ENCODE results near the gene CALN1.

The CALN1 gene

DNA sequence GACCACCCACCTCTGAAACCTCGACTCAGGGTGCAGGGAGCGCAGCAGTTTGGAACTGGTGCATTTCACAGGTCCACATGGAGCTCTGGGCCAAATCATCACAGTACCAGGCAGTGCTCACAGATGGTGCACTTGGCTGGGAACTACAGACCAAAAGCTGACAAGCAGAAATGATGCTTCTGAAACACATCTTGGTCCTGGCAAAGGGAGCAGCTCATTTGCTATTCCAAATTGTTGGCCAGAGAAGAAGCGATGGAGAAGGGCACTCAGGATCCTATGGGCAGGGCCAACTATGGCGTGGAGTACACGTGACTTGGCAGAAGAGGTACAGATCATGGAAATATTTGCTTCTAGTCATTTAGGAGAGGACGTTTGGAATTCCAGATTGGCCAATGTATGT, 383.9 kb downstream of the CALN1 start:
- no peak for DNase-seq

DNA sequence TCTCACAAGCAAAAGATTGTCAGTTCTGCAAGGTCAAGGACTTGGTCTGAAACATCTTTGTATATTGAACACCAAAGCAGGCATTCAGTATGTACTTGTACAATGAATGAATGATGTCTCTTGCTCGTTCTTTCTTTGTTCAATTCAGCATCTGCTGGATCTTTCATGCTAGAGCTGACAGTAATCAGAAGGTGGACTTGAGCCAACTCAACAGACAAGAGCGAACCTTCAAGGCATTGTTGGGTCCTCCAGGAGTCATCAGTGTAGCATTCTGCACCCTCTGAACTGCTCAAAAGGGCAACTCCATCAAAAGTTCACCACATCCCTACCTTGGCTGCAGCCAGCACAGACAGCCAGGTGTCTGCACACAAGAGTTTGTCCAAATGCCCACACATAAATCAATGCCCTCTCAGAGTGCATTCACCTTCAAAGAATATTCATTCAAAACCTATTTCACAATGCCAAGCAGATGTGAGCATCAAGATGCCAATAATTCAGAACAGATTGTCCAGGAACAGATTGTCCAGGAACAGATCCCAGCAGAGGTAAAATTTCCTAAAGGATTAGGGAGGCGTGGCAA, 386.7 kb downstream of the CALN1 start:
- no peak for DNase-seq

DNA sequence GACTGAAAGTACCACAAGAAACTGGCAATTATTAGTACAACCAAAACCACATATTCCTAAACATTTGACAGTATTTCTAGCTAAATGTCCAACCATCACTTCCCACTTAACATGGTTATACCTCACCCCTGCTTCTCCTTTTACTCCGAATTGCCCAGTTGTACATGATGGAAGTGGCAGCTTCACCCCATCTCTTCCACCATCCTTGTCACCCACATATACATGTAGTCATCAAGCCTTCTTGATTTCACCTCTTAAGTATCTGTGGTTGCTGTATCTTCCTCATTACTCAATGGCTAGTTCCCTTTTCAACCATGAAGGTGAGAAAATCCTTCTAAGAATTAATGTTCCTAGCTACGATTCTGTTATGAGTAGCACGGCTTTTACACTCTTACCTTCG, 388.2 kb downstream of the CALN1 start:
- no peak for DNase-seq

DNA sequence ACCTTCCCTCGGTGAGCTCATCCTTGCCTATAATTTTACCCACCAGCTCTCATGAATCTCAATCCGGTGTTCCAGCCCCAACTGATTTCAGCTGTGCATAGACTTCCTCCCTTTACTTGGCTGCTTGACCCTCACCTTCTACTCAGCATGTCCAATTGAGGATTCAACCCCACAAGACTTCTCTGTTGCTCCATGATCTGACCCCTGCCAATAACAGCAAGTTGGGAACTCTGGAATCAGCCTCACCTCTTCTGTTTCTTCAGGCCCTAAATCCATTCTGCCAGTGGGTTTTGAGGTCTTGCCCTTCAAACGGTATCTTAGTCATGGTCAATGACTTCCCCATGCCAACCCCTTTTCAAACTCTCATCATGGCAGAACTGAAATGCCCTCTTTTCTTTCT, 390.4 kb downstream of the CALN1 start:
- no peak for DNase-seq

DNA sequence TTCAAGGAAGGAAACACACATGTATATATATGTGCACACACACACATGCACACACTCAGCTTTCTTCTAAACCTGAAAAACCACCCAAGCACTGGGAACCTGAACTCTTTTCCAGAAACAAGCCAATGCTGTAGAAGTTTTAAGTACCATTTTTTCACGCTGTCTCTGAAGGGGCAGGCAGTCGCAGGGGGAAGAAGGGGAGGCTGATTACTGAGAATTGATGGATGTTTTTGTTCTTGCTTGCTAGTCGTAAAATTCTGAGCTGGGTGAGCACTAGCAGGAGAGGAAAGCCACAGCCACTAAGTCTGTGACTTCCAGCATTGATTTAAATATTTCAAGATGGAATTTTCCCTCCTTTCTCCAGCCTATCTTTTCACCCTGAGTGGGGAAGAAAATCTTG, 391.8 kb downstream of the CALN1 start:
- no peak for DNase-seq

DNA sequence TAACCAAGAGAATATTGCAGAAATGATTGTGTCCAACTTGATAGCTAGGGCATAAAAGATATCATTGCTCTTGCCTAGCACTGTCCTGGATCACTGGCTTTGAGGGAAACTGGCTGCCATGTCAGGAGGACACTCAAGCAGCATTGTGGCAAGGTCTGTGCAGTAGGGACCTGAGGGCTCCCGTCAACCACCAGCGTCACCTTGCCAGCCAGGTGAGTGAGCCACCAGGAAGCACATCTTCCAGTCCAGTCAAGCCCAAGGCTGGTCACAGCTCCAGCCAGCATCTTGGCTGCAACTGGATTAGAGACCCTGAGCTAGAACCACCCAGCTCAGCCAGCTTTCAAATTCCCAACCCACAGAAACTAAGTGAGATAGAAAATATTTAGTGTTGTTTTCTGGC, 392.7 kb downstream of the CALN1 start:
- DNase-seq: no peak

DNA sequence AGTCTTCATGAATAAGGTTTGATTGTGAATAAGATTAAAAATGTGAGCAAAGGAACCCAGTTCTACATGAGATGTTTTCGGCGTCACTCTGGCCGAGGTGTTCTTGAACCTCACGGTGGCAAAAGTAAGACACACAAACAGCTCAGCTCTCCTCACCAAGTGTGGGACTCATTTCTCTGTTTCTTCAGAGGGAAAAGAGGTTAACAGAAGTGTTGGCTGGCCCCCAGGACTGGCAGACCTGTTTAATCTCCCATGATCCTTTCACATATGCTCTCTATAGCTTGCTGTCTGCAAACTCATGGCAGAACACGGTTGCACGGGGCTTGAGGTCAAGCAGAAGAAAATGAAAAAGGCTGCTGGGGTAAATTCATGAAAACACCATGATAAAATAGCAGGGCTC, 394.4 kb downstream of the CALN1 start:
- DNase-seq: no peak

DNA sequence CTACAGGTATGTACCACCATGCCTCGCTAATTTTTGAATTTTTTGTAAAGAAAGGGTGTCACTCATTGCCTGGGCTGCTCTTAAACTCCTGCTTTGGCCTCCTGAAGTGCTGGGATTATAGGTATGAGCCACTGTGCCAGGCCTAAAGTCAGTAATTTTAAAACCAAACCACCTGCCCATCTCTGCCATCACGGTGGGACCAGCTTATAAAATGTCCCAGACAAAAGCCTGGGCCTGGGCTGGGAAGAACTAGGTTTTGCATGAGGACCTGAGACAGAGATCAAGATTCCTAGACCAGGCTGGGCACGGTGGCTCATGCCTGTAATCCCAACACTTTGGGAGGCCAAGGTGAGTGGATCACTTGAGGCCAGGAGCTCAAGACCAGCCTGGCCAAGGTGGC, 395.6 kb downstream of the CALN1 start:
- DNase-seq: no peak

DNA sequence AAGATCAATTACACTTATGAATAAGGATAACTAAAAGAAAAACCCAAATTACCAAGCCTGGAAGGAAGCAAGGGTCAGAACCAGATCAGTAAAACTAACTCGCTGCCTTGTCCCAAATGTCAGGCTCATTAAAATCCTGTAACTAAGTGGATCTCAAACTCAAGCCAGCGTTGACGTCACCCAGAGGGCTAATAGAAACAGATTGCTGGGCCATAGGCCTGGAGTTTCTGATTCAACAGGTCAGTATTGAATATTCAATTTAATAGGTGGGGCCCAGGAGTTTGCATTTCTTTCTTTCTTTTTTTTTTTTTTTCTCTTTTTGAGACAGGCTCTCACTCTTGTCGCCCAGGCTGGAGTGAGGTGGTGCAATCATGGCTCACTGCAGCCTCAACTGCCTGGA, 397.0 kb downstream of the CALN1 start:
- DNase-seq: no peak

DNA sequence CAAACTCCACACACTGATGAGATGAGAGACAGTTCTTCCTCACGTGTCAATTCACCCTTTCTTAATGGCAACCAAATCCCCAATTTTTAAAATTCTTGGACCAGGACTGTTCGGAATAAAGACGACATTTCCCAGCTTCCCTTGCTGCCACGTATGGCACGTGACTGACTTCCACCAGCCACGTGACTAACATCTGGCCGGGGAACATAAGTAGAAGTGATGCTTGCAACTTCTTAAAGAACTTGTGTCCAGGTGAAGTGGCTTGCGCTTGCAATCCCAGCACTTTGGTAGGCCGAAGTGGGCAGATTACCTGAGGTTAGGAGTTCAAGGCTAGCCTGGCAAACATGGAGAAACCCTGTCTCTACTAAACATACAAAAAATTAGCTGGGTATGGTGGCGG, 405.1 kb downstream of the CALN1 start:
- no peak for DNase-seq

DNA sequence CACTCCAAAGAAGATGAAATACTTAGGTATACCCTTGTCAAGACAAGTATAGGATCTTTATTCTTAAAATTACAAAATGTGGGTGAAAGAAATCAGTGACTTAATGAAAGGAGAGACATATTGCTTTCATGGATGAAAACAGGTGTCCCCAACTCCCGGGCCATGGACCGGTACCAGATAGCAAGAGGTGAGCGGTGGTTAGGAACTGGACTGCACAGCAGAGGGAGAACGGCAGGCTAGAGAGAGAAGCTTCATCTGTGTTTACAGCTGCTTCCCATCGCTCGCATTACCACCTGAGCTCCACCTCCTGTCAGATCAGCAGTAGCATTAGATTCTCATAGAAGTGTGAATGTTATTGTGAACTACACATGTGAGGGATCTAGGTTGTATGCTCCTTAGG, 408.9 kb downstream of the CALN1 start:
- no peak for DNase-seq

DNA sequence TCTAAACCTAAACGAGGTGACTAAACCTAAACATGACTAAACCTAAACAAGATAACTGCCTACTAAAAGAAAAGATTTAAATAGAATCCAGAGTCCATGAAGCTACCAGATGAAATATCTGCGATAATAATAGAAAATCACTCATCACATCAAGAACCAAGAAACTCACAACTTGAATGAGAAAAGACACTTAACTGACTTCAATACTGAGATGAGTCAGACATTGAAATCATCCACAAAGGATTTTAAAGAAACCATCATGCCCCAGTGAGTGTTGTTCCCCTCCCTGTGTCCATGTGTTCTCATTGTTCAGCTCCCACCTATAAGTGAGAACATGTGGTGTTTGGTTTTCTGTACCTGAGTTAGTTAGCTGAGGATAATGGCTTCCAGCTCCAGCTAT, 416.0 kb downstream of the CALN1 start:
- DNase-seq: no peak

DNA sequence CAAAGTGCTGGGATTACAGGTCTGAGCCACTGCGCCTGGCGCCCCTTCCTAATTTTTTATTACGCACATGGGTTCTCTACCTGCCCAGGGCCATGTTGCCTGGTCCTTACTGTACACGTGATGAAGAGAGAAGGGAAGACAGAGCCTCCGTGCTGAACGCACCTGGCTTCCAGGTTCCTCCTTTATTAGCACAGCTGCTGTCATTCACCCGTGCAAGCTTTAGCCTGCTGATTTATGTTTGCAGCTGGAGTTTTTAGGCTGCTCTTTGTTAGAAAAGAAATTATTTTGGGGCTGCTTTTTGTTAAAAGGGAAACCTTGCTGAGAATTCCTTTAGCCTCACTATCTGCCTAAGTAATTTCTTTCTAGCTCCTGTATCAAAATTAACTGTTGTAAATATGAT, 417.0 kb downstream of the CALN1 start:
- DNase-seq: no peak

DNA sequence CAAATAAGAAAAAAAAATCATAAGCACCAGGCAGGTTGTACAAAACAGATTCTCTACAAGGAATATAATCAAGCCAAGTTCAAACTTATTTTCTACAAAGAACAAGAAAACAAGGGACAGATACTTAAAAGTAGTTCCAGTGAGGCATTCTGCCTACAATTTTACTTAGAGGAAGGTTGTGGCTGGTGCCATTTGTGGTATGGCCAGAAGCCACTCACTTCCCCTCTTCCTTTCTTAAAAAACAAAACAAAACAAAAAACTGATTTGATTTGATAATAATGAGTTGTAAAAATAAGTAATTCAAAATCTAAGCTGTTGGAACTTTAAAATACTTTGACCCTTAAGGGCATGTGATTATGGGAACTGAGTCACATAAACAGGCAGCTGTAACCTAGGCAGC, 420.6 kb downstream of the CALN1 start:
- no peak for DNase-seq

DNA sequence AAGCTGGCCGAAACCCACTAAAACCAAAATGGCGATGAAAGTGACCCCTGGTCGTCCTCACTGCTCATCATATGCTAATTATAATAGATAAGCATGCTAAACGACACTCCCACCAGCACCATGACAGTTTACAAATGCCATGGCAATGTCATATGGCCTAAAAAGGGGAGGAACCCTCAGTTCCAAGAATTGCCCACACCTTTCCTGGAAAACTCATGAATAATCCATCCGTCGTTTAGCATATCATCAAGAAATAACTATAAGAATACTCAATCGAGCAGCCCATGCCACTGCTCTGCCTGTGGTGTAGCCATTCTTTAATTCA, 422.0 kb downstream of the CALN1 start:
- DNase-seq: no peak

DNA sequence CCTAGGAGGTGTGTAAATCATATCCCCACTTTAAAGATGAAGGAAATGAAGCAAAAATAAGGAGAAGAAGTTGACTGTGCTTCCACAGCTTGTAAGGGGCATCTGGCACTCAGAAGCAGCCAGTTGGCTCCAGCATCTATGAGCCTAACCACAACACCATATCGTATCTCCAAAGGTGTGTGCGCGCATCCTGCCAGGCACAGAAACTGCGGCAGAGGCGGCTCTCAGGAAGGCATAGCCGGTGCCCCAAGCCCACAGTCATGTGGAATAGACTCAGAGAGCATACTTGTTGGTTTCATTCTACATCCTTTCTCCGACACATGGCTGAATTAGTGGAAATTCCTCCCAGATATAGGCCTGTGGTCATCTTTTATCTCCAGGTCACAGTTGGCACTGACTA, 423.9 kb downstream of the CALN1 start:
- no peak for DNase-seq

DNA sequence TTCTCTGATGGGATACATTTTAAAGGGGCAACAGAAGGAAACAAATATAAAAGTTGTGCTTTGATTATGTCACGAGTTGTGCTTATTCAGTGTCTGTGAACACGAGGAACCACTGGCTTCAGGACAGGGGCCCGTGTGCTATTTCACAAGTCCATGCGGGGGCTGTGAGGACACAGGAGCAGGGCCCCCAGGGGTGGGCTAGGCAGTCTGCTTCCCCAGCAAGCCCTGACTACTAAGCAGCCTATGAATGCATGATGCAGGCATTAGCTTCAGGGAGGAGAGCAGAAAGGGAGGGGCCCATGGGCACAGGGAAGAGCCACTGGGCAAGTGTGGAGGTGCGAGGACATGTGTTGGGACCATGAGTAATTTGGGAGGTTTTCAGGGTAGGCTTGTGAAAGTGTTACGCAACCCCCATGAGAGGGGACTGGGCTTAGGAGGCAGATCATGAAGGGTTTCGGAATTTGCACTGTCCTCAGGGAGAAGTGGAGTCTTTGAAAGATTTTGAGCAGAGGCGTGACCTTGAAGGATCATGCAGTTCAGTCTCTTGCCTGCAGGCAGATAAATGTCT, 424.9 kb downstream of the CALN1 start:
- DNase-seq: no peak

DNA sequence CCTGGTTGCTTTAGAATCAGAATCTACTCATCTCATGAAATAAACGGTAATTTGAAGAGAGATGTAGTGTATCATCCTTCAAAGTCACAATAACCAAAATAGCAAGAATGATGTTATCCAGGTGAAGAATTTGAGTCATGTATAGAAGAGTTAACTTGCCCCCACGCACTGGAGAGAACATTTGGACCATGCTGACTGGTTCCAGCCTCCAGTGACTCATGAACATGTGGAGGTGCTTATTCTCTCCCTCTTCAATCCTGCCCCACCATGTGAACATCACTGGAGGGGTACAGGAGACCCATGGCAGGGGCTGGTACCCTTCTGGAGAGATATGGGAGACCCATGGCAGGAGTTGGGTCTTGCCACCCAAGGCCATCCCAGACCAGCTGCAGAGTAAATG, 427.8 kb downstream of the CALN1 start:
- no peak for DNase-seq

DNA sequence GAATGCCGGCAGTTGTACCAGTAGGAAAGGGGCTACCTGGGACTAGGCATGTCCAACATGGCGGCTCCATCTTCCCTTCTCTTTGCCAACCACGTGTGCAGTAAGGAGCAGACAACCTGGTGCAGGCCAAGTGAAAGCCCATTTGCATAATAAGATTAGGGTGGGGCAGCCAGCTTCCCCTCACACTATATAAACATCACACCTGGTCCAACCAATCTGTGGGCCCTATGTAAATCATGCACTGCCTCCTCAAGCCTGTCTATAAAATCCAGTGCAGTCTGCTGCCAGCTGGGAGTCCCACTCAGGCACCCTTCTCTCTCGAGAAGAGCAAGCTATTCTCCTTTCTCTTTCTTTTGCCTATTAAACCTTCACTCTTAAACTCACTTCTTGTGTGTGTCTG, 429.3 kb downstream of the CALN1 start:
- DNase-seq: no peak

DNA sequence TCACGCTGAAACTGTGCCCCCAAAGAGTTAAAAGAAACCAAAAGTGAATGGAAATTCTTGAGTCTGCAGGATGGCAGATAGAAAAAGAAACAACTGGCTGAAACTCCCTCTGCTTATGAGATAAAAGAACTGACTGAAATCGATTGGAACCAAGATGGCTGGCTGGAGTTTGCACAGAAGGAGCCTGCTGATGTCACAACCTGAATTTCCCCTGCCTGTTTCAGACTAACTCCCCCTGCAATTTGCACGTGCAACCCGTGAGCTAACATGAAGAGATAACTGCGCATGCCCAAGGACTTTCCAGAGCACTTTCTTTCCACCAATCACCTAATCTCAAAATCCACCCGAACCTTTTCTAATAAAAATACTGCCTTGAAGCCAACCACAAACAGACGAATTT, 435.5 kb downstream of the CALN1 start:
- DNase-seq: no peak

DNA sequence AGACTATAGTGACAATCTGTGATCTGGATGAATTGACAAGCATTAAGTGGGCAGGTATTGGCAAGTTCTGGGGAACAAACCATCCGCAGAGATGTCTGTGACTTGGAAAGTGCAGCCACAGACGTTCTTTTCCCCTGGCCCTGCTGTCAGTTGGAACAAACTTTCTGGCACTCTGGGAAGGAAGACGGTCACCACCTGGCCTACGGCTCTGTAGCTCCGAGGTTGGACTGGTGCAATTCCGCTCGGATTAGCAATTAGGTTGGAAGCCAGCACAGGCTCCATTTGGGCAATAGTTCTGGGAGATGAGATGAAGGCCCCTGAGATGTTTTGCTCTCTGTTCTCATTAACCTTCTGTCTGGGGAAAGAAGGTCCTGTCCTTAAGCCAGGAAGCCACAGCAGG, 437.5 kb downstream of the CALN1 start:
- DNase-seq: no peak

DNA sequence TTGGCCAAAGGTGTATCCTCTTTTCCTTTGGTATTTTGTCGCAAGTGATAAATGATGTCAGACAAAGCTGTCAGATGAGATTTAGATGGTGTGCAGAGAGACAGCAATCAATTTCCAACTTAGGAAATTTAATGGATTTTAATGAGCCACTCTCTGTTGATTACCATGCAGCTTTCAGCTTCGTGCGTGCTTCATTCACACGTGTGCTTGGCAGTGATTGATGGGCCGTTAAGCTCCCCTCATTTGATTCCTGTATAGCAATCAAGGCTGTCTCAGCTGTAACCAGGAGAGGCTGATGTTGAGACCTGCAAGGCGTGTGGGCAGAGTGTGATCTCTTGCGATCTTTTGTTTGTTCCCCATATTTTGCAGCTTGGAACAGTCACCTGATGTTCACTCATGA, 439.6 kb downstream of the CALN1 start:
- DNase-seq: no peak

DNA sequence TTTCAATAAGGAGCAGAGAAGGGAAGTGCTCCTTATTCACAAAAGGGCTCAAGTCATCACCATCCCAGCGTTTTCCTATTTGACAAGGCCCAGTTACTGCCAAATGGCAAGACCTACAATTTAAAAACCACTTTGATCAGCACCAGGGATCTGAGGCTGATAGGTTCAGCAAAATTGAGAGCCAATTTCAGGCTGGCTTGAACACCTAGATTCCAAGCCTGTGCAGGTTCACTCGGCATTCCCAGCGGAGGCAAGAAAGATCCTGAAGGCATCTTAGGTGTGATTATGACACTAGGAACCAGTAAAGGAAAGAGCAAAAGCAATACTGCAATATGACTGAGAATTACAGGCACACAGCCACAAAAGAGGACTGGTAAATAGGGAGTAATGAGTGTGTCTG, 441.4 kb downstream of the CALN1 start:
- DNase-seq: no peak

DNA sequence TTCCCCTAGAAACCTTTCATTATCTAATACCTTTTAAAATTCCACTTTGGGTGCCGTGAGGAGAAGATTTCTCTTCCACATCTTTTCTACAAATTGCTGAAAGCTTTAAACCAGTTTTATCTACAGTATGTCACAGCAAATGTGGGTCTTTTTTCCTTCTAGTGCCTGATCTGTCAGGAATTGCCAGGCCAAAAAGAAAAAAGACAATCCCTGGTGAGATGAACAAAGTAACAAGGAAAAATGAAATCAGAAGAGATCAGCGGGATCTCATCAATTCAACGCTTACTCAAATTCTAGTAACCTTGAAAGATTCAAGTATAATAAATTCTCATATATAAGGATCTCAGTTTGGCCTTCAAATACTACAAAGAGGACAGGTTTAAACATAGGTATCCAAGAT, 449.5 kb downstream of the CALN1 start:
- no peak for DNase-seq

DNA sequence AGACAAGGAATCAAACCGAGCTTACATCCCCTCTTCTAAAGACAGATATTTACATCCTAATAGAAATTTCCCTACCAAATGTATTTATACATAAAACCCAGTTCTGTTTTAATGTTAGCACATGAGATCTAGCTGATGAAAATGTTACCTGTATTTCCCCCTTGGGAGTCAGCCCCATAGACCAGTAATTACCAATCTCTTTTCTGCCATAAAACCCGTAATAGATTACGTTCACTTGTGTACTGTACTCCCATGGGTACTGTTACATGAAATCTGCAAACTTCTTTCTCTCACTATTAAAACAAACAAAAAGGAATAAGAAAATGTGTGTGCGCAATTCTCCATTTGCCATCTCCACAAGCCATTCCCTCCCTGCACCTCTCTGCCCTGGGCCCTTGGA, 450.9 kb downstream of the CALN1 start:
- no peak for DNase-seq

DNA sequence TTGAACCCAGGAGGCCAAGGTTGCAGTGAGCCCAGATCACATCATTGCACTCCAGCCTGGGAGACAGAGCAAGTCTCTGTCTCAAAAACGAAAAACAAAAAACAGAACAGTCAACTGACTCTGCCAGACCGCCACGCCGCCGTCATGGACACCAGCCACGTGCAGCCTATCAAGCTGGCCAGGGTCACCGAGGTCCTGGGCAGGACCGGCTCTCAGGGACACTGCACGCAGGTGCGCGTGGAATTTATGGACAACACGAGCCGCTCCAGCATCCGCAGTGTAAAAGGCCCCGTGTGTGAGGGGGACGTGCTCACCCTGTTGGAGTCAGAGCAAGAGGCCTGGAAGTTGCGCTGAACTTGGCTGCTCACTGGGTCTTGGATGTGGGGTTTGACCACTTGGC, 470.0 kb downstream of the CALN1 start:
- DNase-seq: no peak

Data from activated CD4-positive, alpha-beta T cell treated with anti-CD3 and anti-CD28 coated beads, Interleukin-2, amount 50 U/mL, for 48 hours (primary cell).